HG03442 (cell line): ENCODE results near the gene RNF138.
"Not testable (repeated sequence)": the region's sequence is repeated elsewhere in the genome, so short reads cannot be mapped to it uniquely, and the experiment has no call there.

ENCODE experiments used
- ATAC-seq: cut with Tn5 transposase; IDR thresholded peaks from one replicate; pipeline ENCODE4 v1.9.1; 2021; ENCODE audit warnings: mild to moderate bottlenecking, moderate library complexity; ENCODE audit not compliant: unreplicated experiment

Gene RNF138, protein sequence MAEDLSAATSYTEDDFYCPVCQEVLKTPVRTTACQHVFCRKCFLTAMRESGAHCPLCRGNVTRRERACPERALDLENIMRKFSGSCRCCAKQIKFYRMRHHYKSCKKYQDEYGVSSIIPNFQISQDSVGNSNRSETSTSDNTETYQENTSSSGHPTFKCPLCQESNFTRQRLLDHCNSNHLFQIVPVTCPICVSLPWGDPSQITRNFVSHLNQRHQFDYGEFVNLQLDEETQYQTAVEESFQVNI

GRCh38 chr18:32091724-32092421 lies at the start of gene RNF138:
RNF138 (plus strand) TSS chr18:32091874; CDS start chr18:32092777, 903 bp downstream.
- peak; percentile 53 for ATAC-seq

GRCh38 chr18:32042337-32042736 lies 49.3 kb upstream of the RNF138 start:
- no peak for ATAC-seq

DNA sequence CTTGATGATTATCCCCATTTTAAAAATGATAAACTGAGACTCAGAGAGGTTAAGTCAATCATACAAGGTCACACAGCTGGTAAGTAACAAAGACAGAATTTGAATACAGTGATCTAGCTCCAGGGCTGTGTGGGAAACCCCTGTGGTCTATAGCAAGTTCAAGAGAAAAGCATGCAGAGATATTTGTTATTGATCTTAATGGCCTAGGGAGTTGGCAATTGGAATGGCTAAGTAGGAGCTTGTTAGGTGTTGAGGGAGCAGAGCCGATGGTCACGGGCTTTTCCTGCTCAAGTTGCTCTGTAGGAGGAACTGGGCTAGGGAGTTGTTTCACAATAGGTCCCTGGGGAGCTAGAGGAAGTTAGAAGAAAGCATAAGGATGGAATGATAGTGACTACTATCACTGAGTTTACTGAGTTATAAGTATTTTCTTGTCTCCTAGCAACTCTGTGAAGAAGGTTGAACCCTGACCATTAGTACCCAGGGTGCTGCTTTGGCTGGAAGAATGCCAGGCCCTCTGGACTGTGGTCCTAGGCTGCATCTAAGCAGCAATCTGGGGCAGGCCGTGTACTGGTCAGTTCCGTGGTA lies 43.1 kb upstream of the RNF138 start:
- peak; percentile 55 for ATAC-seq

GRCh38 chr18:32049393-32050171 lies 42.1 kb upstream of the RNF138 start:
- no peak for ATAC-seq

DNA sequence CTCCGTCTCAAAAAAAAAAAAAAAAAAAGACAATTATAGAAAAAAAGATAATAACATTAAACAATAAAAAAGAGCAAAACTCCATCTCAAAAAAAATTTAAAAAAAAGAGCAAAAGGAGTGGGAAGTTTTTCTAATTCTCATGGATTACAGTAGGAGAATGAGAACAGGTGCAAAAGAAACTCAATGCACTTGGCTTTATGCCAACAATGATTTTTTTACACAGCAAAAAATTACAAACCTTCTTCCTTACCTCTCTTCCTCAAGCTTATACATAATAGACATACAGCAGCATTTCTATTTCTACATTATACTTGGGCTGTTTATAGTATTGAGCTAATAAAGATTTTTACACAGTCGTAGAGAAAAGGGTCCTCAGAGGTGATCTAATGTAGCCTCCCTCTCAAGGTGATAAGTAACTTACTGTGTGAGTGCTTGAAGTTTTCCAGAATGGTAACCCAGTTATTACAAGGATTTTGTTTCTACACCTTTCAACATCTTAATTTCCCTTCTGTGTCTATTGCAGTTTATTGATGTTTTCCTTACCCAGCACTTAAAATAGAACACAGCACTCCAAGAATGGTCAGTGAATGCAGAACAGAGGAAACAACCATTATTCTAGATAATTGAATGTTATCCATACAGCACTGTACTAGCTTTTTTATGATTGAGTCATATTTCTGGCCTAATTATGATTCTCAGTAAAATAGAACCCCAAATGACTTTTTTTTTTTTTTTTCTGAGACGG lies 34.9 kb upstream of the RNF138 start:
- ATAC-seq: no peak

- ATAC-seq: no peak
Observed at GRCh38 chr18:32057624-32058165, 34.0 kb upstream of the RNF138 start.

DNA sequence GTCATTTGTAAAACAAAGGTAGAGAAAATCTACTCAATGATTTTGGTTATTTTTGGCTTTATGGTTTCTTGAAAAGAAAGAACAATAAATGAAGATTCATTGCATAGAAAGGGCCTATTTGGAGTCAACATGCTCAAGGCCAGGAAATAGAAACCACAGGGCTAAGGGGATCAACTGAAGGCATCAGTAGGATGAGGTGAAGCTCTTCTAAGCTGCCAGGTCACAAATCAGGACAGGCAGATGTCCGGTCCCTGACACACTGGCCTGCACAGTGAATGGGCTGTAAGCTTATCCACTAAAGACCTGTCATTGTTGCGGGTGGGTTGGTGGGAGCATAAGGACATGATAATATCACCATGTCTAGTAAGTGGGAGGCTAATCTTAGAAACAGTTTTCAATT lies 31.6 kb upstream of the RNF138 start:
- ATAC-seq: no peak

- ATAC-seq: no peak
Observed at GRCh38 chr18:32067375-32068167, 24.1 kb upstream of the RNF138 start.

DNA sequence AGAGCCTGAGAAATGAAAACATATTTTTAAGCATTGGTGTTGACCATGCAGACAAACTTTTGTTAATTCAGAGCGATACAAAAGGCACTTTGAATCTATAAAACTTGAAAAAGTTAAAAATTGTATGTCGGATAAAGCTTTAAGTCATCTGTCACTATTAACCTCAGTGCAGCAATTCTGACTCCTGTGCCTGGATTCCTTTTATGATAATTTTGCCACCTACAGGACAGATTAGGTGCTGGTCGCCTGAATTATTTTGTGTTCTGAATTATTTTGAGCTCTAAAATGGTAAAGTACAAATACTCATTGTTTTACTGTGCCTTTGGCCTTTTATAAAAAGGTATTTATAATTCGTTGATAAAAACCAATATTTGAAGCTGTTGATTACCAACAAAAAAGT lies 19.4 kb upstream of the RNF138 start:
- ATAC-seq: peak; percentile 49

DNA sequence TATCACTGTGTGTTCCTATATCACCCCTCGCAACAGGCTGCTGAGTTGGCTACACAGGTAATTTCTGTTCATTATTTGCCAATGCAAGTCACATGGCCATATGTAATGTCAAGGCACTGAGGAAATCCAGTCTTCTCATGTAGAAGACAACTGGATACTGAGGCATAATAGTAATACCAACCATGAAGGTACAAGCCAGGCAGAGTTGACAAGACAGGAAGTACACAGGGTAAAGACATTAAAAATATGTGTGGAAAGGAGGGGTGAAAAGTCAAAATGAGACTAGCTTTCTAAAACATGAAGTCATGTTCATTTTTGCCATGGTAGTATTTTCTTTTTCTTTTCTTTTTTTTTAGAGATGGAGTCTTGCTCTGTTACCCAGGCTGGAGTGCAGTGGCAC lies 17.5 kb upstream of the RNF138 start:
- ATAC-seq: no peak

DNA sequence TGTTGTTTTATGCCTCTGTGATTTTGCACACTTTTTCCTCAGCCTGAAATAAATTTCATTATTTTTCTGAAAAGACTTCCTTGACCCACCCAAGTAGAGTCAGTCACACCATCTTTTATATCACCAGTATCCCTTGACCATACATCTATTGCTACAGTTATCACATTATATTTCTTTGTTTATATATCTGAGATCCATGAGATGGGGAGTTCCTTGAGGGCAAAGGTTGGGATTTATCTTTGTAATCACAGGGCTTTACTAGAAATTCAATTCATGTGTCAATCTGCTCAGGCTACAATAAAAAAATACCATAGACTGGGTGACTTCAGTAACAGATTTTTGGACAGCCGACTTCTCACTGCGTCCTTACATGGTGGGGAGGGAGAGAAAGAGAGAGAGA lies 12.8 kb upstream of the RNF138 start:
- ATAC-seq: no peak

GRCh38 chr18:32081881-32082280 lies 9.8 kb upstream of the RNF138 start:
- ATAC-seq: no peak

GRCh38 chr18:32083781-32084180 lies 7.9 kb upstream of the RNF138 start:
- ATAC-seq: no peak

DNA sequence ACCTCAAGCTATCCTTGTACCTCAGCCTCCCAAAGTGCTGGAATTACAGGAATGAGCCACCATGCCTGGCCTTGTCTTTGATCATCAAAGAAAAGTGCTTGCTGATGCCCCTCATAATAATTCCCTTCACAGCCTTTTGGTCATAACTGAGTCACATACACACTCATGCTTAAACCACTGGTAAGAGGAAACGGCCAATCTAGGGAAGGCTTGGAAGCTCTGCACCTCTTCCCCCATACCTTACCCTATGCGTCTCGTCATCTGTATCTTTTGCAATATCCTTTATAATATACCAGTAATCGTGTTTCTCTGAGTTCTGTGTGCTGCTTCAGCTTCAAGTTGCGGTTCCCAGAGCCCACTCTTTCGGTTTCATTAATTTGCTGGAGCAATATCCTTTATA lies 4.8 kb upstream of the RNF138 start:
- ATAC-seq: no peak

- not testable (repeated sequence) for ATAC-seq
Observed at GRCh38 chr18:32090831-32091230, 843 bp upstream of the RNF138 start.

- no peak for ATAC-seq
Observed at GRCh38 chr18:32091325-32091723, 350 bp upstream of the RNF138 start.

DNA sequence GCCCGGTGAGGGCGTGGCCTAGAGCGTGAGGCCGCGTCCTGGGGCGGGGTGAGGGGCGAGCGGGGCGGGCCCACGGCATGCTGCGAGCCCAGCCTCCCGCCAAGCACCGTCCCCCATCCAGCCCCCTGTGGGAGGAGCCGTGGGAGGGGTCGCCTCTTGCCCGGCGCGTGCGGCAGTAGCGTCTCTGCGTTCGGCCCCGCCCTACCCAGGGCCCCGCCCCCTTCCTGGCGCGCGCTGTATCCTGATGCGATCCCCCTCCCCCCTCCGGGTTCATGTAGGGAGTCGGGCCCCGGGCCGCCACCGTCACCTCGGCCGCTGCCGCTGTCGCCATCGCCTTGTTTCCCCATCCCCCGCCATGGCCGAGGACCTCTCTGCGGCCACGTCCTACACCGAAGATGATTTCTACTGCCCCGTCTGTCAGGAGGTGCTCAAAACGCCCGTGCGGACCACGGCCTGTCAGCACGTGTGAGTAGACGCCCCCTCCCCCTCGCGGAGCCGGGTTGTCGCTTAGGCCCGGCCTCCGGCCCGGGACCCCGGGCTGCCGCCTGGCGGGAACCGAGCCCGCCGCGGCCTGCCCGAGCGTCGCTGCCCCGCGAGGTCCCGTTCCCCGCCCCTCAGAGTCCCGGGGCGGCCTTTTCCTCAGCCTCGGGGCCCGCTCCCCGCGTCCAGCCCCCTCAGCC lies 888 bp downstream of the RNF138 start:
- peak; percentile 76 for ATAC-seq

DNA sequence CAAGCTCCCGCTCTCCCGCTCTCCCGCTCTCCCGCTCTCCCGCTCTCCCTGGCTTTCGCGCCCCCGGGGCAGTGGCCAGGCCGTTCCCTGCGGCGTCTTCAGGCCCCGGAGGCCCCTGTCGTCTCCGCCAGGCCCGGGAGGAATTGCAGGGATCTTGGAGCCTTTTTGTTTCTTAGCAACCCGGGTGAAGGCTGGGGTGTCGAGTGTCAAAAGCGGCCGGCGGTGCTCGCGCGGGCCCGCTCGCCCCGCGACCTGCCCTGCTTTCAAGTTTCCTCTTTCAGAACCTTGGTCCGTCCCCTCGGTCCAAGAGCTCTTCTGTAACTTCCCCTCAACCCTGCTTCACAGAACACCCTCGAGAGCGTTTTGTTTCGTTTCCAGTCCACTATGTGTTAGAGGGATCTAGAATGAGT lies 1.4 kb downstream of the RNF138 start:
- ATAC-seq: peak; percentile 21

DNA sequence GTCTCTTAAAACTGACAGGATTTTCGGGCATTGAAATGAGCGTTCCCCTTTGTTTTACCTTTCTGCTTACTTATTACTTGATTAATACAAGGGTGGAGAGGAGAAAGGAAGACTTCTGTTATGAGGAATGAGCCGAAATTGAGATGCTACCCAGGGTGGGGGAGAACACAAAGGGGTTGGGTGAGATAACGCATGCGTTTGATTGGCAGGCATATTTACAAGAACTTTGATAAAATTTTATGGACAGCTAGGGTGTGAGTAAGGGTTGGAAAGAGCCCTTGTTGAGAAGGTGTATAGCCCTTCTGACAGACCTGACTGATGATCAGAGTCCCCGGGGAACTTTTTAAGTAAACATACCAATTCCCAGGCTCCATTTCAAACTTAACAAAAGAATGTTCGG lies 1.8 kb downstream of the RNF138 start:
- no peak for ATAC-seq
